WTC11 (cell line): ENCODE results near the gene CILP2. TPM values are rescaled to one million over a fixed set of nuclear protein-coding genes. Genes with fewer than 3 reads are reported as not detected.

Source experiments
- ATAC-seq: fragments of 200-7000 bp; cut with Tn5 transposase; 2 replicates; pipeline ENCODE4 v1.10.0; 2021; ENCODE audit warnings: mild to moderate bottlenecking, moderate library complexity
- CTCF ChIA-PET: fragments of 300-600 bp; sonication (Branson Sonifier 250); formaldehyde crosslinking; loops from one replicate; lab custom pipeline; 2021; ENCODE audit warnings: antibody characterized with exemption; lab: Charles Lee
- POLR2A ChIA-PET: fragments of 350-600 bp; sonication (Branson Sonifier 250); formaldehyde crosslinking; loops from one replicate; lab custom pipeline; 2021; ENCODE audit warnings: antibody characterized with exemption; lab: Charles Lee
- DNase-seq: peaks from one replicate; pipeline ENCODE4 v3.0.0; 2021; ENCODE audit warnings: low spot score
- H3K27ac Mint-ChIP-seq: 2 replicates; pipeline ENCODE4 v1.8.0; 2021; ENCODE audit warnings: mixed read lengths
- H3K27me3 Mint-ChIP-seq: 2 replicates; pipeline ENCODE4 v1.8.0; 2021; ENCODE audit warnings: low read depth, mild to moderate bottlenecking, moderate library complexity, mixed read lengths
- H3K36me3 Mint-ChIP-seq: 2 replicates; pipeline ENCODE4 v1.8.0; 2021; ENCODE audit warnings: mixed read lengths
- H3K4me1 Mint-ChIP-seq: 2 replicates; pipeline ENCODE4 v1.8.0; 2022; ENCODE audit warnings: mixed read lengths
- H3K4me3 Mint-ChIP-seq: 2 replicates; pipeline ENCODE4 v1.8.0; 2021; ENCODE audit warnings: mild to moderate bottlenecking, moderate library complexity, mixed read lengths
- H3K9me3 Mint-ChIP-seq: 2 replicates; pipeline ENCODE4 v1.8.0; 2021; ENCODE audit warnings: mixed read lengths
- CBFB ChIP-seq: sonication (generic); formaldehyde crosslinking; IDR thresholded peaks from 2 replicates; pipeline ENCODE4 v1.8.1; 2022; ENCODE audit warnings: mild to moderate bottlenecking, low read depth, missing genetic modification reagents
- ETV6 ChIP-seq: sonication (generic); formaldehyde crosslinking; IDR thresholded peaks from 2 replicates; pipeline ENCODE4 v1.8.1; 2022; ENCODE audit warnings: mild to moderate bottlenecking, missing genetic modification reagents
- FOXK1 ChIP-seq: sonication (generic); formaldehyde crosslinking; IDR thresholded peaks from 2 replicates; pipeline ENCODE4 v1.8.0; 2022; ENCODE audit warnings: mild to moderate bottlenecking, moderate library complexity, missing genetic modification reagents
- KAT7 ChIP-seq: sonication (generic); formaldehyde crosslinking; IDR thresholded peaks from 2 replicates; pipeline ENCODE4 v1.8.1; 2023; ENCODE audit warnings: missing genetic modification reagents, mild to moderate bottlenecking, borderline replicate concordance
- NFATC4 ChIP-seq: fragments of 250-450 bp; sonication (Bioruptor Pico); IDR thresholded peaks from 2 replicates; pipeline ENCODE4 v1.9.0; 2021; ENCODE audit warnings: mild to moderate bottlenecking
- PRRX2 ChIP-seq: fragments of 250-450 bp; sonication (Bioruptor Pico); IDR thresholded peaks from 2 replicates; pipeline ENCODE4 v1.8.0; 2021; ENCODE audit warnings: mild to moderate bottlenecking
- SMAD3 ChIP-seq: sonication (generic); formaldehyde crosslinking; IDR thresholded peaks from 2 replicates; pipeline ENCODE4 v1.8.0; 2022; ENCODE audit warnings: missing genetic modification reagents, mild to moderate bottlenecking, borderline replicate concordance
- SP1 ChIP-seq: sonication (generic); formaldehyde crosslinking; conservative IDR thresholded peaks from 2 replicates; pipeline ENCODE4 v1.8.1; 2022; ENCODE audit warnings: missing genetic modification reagents
- STAT6 ChIP-seq: sonication (generic); formaldehyde crosslinking; conservative IDR thresholded peaks from 2 replicates; pipeline ENCODE4 v1.8.1; 2023; ENCODE audit warnings: mild to moderate bottlenecking, low read depth, missing genetic modification reagents, moderate library complexity
- ZMAT4 ChIP-seq: fragments of 250-450 bp; sonication (Bioruptor Pico); IDR thresholded peaks from 2 replicates; pipeline ENCODE4 v1.9.0; 2021; ENCODE audit warnings: mild to moderate bottlenecking
- ZNF263 ChIP-seq: sonication (generic); formaldehyde crosslinking; IDR thresholded peaks from 2 replicates; pipeline ENCODE4 v1.8.1; 2022; ENCODE audit warnings: low read depth, mild to moderate bottlenecking, moderate library complexity, missing genetic modification reagents
- ZNF416 ChIP-seq: fragments of 250-450 bp; sonication (Bioruptor Pico); IDR thresholded peaks from 2 replicates; pipeline ENCODE4 v1.9.0; 2021; ENCODE audit warnings: mild to moderate bottlenecking, inconsistent platforms
- ZNF423 ChIP-seq: fragments of 250-450 bp; sonication (Bioruptor Pico); IDR thresholded peaks from 2 replicates; pipeline ENCODE4 v2.1.2; 2022; ENCODE audit warnings: mild to moderate bottlenecking, moderate library complexity
- ZNF671 ChIP-seq: fragments of 250-450 bp; sonication (Bioruptor Pico); IDR thresholded peaks from 2 replicates; pipeline ENCODE4 v1.8.0; 2021; ENCODE audit warnings: mild to moderate bottlenecking
- total RNA-seq: library from RNA; stranded (reverse); gene quantifications from 3 replicates; pipeline ENCODE4 v1.2.3, GENCODE V29; 2021
- TF ChIP-seq, protein P1 (sequence below): sonication (generic); formaldehyde crosslinking; IDR thresholded peaks from 2 replicates; pipeline ENCODE4 v1.8.0; 2023; ENCODE audit warnings: missing genetic modification reagents, mild to moderate bottlenecking, borderline replicate concordance
- TF ChIP-seq, protein P2 (sequence below): sonication (generic); formaldehyde crosslinking; conservative IDR thresholded peaks from 2 replicates; pipeline ENCODE4 v1.8.1; 2022; ENCODE audit warnings: mild to moderate bottlenecking, missing genetic modification reagents
- TF ChIP-seq, protein P3 (sequence below): sonication (generic); formaldehyde crosslinking; IDR thresholded peaks from 2 replicates; pipeline ENCODE4 v1.8.0; 2023; ENCODE audit warnings: missing genetic modification reagents
- TF ChIP-seq, protein P4 (sequence below): fragments of 200-600 bp; IDR thresholded peaks from 2 replicates; pipeline ENCODE4 v1.8.0; 2022; ENCODE audit warnings: antibody characterized with exemption
- TF ChIP-seq, protein P5 (sequence below): sonication (generic); formaldehyde crosslinking; IDR thresholded peaks from 2 replicates; pipeline ENCODE4 v1.8.0; 2022; ENCODE audit warnings: mild to moderate bottlenecking, missing genetic modification reagents

Gene CILP2
- total RNA-seq, 1 experiment from 2014 or later, result 7.9 TPM

GRCh38 chr19:19546751-19547162, 8.7 kb downstream of the CILP2 start (continued):
- TF ChIP-seq, protein P1, sequence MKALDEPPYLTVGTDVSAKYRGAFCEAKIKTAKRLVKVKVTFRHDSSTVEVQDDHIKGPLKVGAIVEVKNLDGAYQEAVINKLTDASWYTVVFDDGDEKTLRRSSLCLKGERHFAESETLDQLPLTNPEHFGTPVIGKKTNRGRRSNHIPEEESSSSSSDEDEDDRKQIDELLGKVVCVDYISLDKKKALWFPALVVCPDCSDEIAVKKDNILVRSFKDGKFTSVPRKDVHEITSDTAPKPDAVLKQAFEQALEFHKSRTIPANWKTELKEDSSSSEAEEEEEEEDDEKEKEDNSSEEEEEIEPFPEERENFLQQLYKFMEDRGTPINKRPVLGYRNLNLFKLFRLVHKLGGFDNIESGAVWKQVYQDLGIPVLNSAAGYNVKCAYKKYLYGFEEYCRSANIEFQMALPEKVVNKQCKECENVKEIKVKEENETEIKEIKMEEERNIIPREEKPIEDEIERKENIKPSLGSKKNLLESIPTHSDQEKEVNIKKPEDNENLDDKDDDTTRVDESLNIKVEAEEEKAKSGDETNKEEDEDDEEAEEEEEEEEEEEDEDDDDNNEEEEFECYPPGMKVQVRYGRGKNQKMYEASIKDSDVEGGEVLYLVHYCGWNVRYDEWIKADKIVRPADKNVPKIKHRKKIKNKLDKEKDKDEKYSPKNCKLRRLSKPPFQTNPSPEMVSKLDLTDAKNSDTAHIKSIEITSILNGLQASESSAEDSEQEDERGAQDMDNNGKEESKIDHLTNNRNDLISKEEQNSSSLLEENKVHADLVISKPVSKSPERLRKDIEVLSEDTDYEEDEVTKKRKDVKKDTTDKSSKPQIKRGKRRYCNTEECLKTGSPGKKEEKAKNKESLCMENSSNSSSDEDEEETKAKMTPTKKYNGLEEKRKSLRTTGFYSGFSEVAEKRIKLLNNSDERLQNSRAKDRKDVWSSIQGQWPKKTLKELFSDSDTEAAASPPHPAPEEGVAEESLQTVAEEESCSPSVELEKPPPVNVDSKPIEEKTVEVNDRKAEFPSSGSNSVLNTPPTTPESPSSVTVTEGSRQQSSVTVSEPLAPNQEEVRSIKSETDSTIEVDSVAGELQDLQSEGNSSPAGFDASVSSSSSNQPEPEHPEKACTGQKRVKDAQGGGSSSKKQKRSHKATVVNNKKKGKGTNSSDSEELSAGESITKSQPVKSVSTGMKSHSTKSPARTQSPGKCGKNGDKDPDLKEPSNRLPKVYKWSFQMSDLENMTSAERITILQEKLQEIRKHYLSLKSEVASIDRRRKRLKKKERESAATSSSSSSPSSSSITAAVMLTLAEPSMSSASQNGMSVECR (CRISPR knock-in tag), result no peak
- TF ChIP-seq, protein P2, sequence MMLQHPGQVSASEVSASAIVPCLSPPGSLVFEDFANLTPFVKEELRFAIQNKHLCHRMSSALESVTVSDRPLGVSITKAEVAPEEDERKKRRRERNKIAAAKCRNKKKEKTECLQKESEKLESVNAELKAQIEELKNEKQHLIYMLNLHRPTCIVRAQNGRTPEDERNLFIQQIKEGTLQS (CRISPR knock-in tag), result no peak

- no peaks in the 10 kb centered on the region for H3K27me3 Mint-ChIP-seq
- no peak for DNase-seq
- no peaks in the 10 kb centered on the region for H3K4me1 Mint-ChIP-seq
- TF ChIP-seq ZNF423 (CRISPR knock-in tag), result no peak
- no peak for TF ChIP-seq ZNF671 (CRISPR knock-in tag)
- TF ChIP-seq, protein P3, sequence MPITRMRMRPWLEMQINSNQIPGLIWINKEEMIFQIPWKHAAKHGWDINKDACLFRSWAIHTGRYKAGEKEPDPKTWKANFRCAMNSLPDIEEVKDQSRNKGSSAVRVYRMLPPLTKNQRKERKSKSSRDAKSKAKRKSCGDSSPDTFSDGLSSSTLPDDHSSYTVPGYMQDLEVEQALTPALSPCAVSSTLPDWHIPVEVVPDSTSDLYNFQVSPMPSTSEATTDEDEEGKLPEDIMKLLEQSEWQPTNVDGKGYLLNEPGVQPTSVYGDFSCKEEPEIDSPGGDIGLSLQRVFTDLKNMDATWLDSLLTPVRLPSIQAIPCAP, result no peak
- TF ChIP-seq NFATC4 (CRISPR knock-in tag), result no peak
- TF ChIP-seq SMAD3 (CRISPR knock-in tag), result no peak
- TF ChIP-seq ZNF263, result no peak
- TF ChIP-seq, all 79 proteins: peak for 0
- POLR2A ChIA-PET, result interaction anchor here (0.5 kb wide), 1 partner anchor 9 kb away, joined by 4 read pairs; no protein-coding TSS in a partner anchor
- Mint-ChIP-seq H3K9me3 (no peaks in the 10 kb centered on the region), H3K4me3 (no peak overlapping the region), H3K27ac (no peak overlapping the region), H3K36me3 (no peaks in the 10 kb centered on the region)
- CTCF ChIA-PET, result interaction anchor here (0.7 to 2.8 kb wide), 3 partner anchors 16 to 181 kb away, joined by 3 to 9 read pairs (median 4); partner anchors contain the start of gene GMIP
- no peak for ATAC-seq
These were observed 9.7 kb downstream of the CILP2 start for GRCh38 chr19:19547674-19548336.

- ChIA-PET POLR2A (no interaction called here), CTCF (interaction anchor here (9.9 kb wide), 1 partner anchor 15 kb away, joined by 408 read pairs; the partner anchor contains the start of genes CILP2 and YJEFN3)
- no peak overlapping the region for H3K4me3 Mint-ChIP-seq
- H3K9me3 Mint-ChIP-seq, result no peaks in the 10 kb centered on the region
- TF ChIP-seq KAT7 (CRISPR knock-in tag) (no peak), ETV6 (CRISPR knock-in tag) (no peak), ZNF423 (CRISPR knock-in tag) (no peak), FOXK1 (CRISPR knock-in tag) (no peak), ZMAT4 (no peak), SP1 (CRISPR knock-in tag) (no peak), STAT6 (CRISPR knock-in tag) (no peak), CBFB (CRISPR knock-in tag) (no peak), PRRX2 (no peak), ZNF263 (no peak), ZNF416 (CRISPR knock-in tag) (no peak), SMAD3 (CRISPR knock-in tag) (no peak)
- TF ChIP-seq, protein P4, sequence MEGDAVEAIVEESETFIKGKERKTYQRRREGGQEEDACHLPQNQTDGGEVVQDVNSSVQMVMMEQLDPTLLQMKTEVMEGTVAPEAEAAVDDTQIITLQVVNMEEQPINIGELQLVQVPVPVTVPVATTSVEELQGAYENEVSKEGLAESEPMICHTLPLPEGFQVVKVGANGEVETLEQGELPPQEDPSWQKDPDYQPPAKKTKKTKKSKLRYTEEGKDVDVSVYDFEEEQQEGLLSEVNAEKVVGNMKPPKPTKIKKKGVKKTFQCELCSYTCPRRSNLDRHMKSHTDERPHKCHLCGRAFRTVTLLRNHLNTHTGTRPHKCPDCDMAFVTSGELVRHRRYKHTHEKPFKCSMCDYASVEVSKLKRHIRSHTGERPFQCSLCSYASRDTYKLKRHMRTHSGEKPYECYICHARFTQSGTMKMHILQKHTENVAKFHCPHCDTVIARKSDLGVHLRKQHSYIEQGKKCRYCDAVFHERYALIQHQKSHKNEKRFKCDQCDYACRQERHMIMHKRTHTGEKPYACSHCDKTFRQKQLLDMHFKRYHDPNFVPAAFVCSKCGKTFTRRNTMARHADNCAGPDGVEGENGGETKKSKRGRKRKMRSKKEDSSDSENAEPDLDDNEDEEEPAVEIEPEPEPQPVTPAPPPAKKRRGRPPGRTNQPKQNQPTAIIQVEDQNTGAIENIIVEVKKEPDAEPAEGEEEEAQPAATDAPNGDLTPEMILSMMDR, result no peak
- TF ChIP-seq, protein P5, sequence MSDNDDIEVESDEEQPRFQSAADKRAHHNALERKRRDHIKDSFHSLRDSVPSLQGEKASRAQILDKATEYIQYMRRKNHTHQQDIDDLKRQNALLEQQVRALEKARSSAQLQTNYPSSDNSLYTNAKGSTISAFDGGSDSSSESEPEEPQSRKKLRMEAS (CRISPR knock-in tag), result no peak
- H3K27ac Mint-ChIP-seq, result no peak overlapping the region
- no peaks in the 10 kb centered on the region for H3K4me1 Mint-ChIP-seq
- no peak for ATAC-seq
- no peaks in the 10 kb centered on the region for H3K36me3 Mint-ChIP-seq
- no peak for DNase-seq
- H3K27me3 Mint-ChIP-seq, result no peaks in the 10 kb centered on the region
These were observed 11.1 kb downstream of the CILP2 start for GRCh38 chr19:19548915-19549759.
